HG03520 (cell line): ENCODE results near the gene PABPC1L2A.
"Not testable (repeated sequence)": the region's sequence is repeated elsewhere in the genome, so short reads cannot be mapped to it uniquely, and the experiment has no call there.

ENCODE experiments used
- ATAC-seq: cut with Tn5 transposase; IDR thresholded peaks from one replicate; pipeline ENCODE4 v1.9.1; 2021; ENCODE audit warnings: mild to moderate bottlenecking, moderate library complexity; ENCODE audit not compliant: unreplicated experiment

PABPC1L2A gene

GRCh38 chrX:73079024-73079562 lies at the start of gene PABPC1L2A:
TSS of gene PABPC1L2A (minus strand) at chrX:73079512. CDS start at chrX:73079386, 126 bp downstream.
- ATAC-seq = not testable (repeated sequence)

- no peak for ATAC-seq
These were observed 48.5 kb upstream of the PABPC1L2A start for GRCh38 chrX:73127700-73128241.

- ATAC-seq = no peak
These were observed 46.9 kb upstream of the PABPC1L2A start for GRCh38 chrX:73126240-73126639.

GRCh38 chrX:73099505-73099904 lies 20.2 kb upstream of the PABPC1L2A start:
- not testable (repeated sequence) for ATAC-seq

GRCh38 chrX:73086766-73087165 lies 7.5 kb upstream of the PABPC1L2A start:
- not testable (repeated sequence) for ATAC-seq

GRCh38 chrX:73079884-73080283 lies 572 bp upstream of the PABPC1L2A start:
- ATAC-seq = not testable (repeated sequence)

- not testable (repeated sequence) for ATAC-seq
These were observed 715 bp downstream of the PABPC1L2A start for GRCh38 chrX:73078597-73078996.

- ATAC-seq = no peak
These were observed 2.5 kb downstream of the PABPC1L2A start for GRCh38 chrX:73076838-73077237.

- no peak for ATAC-seq
These were observed 9.8 kb downstream of the PABPC1L2A start for GRCh38 chrX:73069365-73070035.

GRCh38 chrX:73068467-73069364 lies 10.6 kb downstream of the PABPC1L2A start:
- no peak for ATAC-seq

- not testable (repeated sequence) for ATAC-seq
These were observed 11.4 kb downstream of the PABPC1L2A start for GRCh38 chrX:73067761-73068466.

- no peak for ATAC-seq
These were observed 50.4 kb downstream of the PABPC1L2A start for GRCh38 chrX:73028876-73029275.
